Esophagus squamous epithelium (tissue), 4 donors: ENCODE results near the gene NAA15.
"Not testable (repeated sequence)": the region's sequence is repeated elsewhere in the genome, so short reads cannot be mapped to it uniquely, and the experiment has no call there.

Source experiments
- CTCF ChIP-seq, 6 experiments: fragments of 450-650 bp in 4 of 6; fragments of 200-600 bp in 2 of 6; sonication (generic) in 2 of 6; IDR thresholded peaks; one replicate each; pipeline ENCODE4 v1.5.1; 2016 to 2019; ENCODE audit warnings: antibody characterized with exemption in 6 of 6, mild to moderate bottlenecking in 4 of 6, moderate library complexity in 4 of 6
- POLR2A ChIP-seq, 4 donors: fragments of 450-650 bp; IDR thresholded peaks; one replicate each; pipeline ENCODE4 v1.6.1; 2017; ENCODE audit warnings: antibody characterized with exemption in 4 of 4, mild to moderate bottlenecking in 4 of 4, moderate library complexity in 3 of 4

DNA sequence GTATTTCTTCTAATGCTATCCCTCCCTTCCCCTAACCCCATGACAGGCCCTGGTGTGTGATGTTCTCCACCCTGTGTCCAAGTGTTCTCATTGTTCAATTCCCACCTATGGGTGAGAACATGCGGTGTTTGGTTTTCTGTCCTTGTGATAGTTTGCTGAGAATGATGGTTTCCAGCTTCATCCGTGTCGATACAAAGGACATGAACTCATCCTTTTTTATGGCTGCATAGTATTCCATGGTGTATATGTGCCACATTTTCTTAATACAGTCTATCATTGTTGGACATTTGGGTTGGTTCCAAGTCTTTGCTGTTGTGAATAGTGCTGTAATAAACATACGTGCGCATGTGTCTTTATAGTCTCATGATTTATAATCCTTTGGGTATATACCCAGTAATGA lies 163.2 kb downstream of the NAA15 start:
- not testable (repeated sequence) for TF ChIP-seq CTCF, POLR2A (IDR thresholded peaks at IDR 0.05)
